GM19238 (cell line): ENCODE measurements around the gene ZNF672.
"Not testable (repeated sequence)": the region's sequence is repeated elsewhere in the genome, so short reads cannot be mapped to it uniquely, and the experiment has no call there.

Source experiments
- DNase-seq: peaks from one replicate; pipeline ENCODE4 v3.0.0; 2011; ENCODE audit warnings: low spot score; ENCODE audit not compliant: insufficient read length

Gene ZNF672

GRCh38 chr1:248837781-248838356 is at the start of gene ZNF672:
Gene ZNF672 (plus strand): TSS chr1:248838224. CDS start chr1:248847275, 9,051 bp downstream.
- DNase-seq = peak; percentile 95

GRCh38 chr1:248788327-248788726 is 49.7 kb upstream of the ZNF672 start:
- no peak for DNase-seq

GRCh38 chr1:248789337-248789736 is 48.7 kb upstream of the ZNF672 start:
- DNase-seq = not testable (repeated sequence)

- no peak for DNase-seq
These were observed 47.6 kb upstream of the ZNF672 start for GRCh38 chr1:248790456-248790855.

- DNase-seq = no peak
These were observed 47.0 kb upstream of the ZNF672 start for GRCh38 chr1:248791010-248791409.

- no peak for DNase-seq
These were observed 45.7 kb upstream of the ZNF672 start for GRCh38 chr1:248792342-248792741.

- DNase-seq = no peak
These were observed 44.4 kb upstream of the ZNF672 start for GRCh38 chr1:248793592-248793991.

GRCh38 chr1:248794663-248795062 is 43.4 kb upstream of the ZNF672 start:
- DNase-seq = not testable (repeated sequence)

GRCh38 chr1:248798791-248799190 is 39.2 kb upstream of the ZNF672 start:
- no peak for DNase-seq

GRCh38 chr1:248800459-248800858 is 37.6 kb upstream of the ZNF672 start:
- no peak for DNase-seq

- DNase-seq = no peak
These were observed 35.6 kb upstream of the ZNF672 start for GRCh38 chr1:248802454-248802853.

GRCh38 chr1:248803501-248803900 is 34.5 kb upstream of the ZNF672 start:
- DNase-seq = not testable (repeated sequence)

GRCh38 chr1:248804771-248805681 is 33.0 kb upstream of the ZNF672 start:
- peak; percentile 66 for DNase-seq

GRCh38 chr1:248805876-248806275 is 32.1 kb upstream of the ZNF672 start:
- no peak for DNase-seq

- DNase-seq = peak; percentile 61
These were observed 30.8 kb upstream of the ZNF672 start for GRCh38 chr1:248807067-248807737.

GRCh38 chr1:248808876-248809275 is 29.1 kb upstream of the ZNF672 start:
- DNase-seq = no peak

- no peak for DNase-seq
These were observed 27.9 kb upstream of the ZNF672 start for GRCh38 chr1:248810000-248810726.

- DNase-seq = no peak
These were observed 27.1 kb upstream of the ZNF672 start for GRCh38 chr1:248810727-248811513.

- no peak for DNase-seq
These were observed 26.2 kb upstream of the ZNF672 start for GRCh38 chr1:248811514-248812490.
